ENCODE measurements around the gene TMPRSS2.
"Not testable (repeated sequence)": the region's sequence is repeated elsewhere in the genome, so short reads cannot be mapped to it uniquely, and the experiment has no call there.

The TMPRSS2 gene

DNA sequence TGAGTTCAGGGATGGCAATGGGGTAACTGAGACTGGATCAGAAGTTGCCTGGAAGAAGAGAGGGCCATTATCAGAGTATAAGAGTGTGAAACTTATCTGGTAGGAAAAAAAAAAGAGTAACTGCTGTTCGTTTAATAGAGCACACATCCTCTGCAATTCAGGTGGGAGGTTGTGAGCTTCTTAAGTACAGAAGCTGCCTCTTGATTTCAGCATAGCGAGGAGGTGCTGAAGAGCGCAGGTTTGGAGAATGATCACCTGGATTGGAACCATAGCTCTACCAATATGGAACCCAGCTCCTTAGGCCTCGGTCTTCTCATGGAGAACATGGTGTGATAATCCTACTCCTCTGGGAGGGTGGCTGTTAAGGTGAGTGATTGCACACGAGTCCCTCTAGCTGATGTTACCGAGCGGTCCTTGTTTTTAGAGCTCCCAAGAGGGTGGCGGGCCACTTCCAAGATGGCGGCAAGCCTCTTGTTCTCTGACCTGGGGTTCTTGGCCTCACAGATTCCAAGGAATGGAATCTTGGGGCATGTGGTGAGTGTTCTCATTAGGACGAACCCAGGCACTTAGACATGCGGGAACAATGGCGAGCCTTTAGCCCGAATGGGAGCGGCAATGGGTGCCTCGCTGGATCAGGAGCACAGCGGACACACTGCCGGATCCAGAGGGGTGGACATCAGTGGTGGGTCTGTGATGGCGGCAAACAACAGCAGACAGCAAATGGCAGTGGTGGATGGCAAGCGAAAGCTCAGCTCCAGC lies 85.2 kb downstream of the TMPRSS2 start:
- no peak for DNase-seq

DNA sequence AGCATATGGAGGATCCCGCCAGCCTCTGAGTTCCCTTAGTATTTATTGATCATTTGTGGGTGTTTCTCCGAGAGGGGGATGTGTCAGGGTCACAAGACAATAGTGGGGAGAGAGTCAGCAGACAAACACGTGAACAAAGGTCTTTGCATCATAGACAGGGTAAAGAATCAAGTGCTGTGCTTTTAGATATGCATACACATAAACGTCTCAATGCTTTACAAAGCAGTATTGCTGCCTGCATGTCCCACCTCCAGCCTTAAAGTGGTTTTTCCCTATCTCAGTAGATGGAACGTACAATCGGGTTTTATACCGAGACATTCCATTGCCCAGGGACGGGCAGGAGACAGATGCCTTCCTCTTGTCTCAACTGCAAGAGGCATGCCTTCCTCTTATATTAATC lies 87.0 kb downstream of the TMPRSS2 start:
- DNase-seq = not testable (repeated sequence)

DNA sequence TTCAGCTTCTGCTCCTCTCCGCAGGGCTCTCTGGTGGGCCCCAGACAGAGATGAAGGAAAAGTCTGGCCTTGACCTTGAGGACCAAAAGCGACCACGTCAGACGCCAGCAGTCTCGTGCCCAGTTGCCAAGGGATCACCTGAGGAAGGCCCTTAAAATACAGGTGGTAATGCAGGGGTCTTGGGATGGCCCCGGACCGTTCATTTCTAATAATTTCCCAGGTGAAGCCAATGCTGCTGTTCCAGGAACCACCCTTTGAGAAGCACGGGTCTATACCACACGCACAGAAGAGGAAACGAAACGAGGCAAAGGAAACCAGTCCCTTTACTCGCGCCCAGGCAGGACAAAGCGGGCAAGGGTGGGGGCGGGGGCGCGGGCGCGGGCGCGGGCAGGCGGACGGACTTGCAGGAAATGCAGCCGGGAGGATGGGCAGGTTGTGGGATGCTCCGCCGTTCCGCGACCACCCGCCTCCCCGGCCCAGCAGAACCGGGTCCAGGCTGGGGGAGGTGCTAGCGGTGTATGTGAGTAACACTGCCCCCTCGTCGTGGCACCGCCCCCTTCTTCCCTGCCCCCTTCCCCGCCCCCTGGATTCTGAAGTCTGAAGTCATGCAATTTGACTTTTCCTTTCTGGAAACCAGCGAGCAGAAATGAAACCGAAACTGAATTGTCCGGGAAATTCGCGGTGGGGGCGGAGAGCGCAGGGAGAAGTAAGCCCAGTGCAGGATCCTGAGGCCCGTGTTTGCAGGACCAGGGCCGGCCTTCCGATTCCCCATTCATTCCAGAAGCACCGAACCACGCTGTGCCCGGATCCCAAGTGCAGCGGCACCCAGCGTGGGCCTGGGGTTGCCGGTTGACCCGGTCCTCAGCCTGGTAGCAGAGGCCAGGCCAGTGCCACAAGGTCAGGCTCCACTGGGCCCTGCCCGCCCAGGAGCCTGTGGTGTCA lies 87.8 kb downstream of the TMPRSS2 start:
- DNase-seq = peak; percentile 90 to 99

DNA sequence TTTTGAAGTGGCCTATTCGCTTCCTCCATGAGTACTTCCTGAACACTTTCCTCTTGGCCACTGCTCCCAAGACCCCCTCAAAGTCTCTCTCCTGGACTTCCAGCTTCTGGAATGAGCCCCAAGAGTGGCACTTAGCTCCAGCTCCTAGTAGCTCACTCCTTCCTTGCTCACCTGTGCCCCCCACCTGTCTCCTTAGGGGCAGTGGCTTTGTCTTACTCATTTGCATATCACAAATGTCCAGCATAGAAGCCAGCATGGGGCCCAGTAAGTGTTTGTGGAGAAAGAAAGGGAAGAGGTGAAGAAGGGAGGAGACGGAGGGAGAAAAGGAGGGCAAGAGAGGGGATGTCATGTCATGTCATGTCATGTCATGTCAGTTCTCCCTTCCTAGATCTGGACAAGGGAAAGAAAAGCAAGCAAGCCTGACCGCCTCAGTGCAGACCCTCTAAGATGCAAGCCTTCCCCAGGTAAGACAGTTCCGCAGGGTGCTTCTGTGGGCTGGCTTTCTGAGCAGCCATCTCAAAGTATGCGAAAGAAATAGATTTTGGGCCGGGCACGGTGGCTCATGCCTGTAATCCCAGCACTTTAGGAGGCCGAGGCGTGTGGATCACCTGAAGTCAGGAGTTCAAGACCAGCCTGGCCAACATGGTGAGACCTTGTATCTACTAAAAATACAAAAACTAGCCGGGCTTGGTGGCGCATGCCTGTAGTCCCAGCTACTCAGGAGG lies 88.8 kb downstream of the TMPRSS2 start:
- DNase-seq = peak in 1 of 2 donors; percentile 35

DNA sequence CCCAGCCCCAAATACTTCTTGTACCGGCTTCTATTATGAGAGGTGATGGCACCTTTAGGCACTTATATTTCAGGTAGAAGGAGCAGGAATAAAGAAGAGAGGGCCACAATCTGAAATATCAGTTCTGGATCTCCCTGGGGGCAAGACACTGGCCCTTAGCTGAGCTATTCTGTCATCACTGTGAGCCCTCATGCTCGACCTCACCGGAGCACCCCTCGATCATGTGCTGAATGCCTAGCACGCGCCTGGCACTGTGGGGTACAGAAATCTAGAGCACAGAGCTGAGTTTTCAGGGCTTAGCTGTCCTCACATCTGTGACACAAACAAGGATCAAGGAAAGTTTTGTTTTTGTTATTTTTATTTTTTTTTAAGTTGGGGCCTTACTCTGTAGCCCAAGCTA lies 89.6 kb downstream of the TMPRSS2 start:
- DNase-seq = no peak

GRCh38 chr21:41417505-41417904 lies 90.5 kb downstream of the TMPRSS2 start:
- not testable (repeated sequence) for DNase-seq

Measured in inflammatory macrophage treated with lipopolysaccharide for 1 hour (primary cell).